SK-N-MC (cell line): ENCODE measurements around the gene OTUD3.

Experiments
- EZH2 ChIP-seq: fragments of 200-600 bp; sonication (generic); IDR thresholded peaks from one replicate; pipeline ENCODE4 v1.6.1; 2017; ENCODE audit warnings: antibody characterized with exemption
- POLR2AphosphoS5 ChIP-seq: IDR thresholded peaks from 2 replicates; pipeline ENCODE4 v1.6.1; 2012; ENCODE audit warnings: mild to moderate bottlenecking, low read depth, low read length, borderline replicate concordance

DNA sequence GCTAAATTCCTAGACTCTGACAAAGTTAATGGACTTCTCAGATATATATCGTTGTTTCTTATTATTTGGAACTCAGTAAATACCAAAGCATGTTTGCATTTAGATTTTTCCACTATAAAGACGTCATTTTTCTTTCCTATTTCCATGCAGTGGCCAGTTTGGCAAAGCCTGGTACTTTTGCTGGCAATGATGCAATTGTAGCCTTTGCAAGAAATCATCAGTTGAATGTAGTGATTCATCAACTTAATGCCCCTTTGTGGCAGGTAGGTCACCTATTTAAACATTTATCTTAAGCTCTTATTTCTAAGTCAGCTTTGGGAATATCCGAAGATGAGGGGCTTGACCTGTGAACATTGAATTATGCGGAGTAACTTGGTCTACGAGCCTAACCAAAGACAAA lies 12.0 kb downstream of the OTUD3 start:
- TF ChIP-seq POLR2AphosphoS5 (no peak), EZH2 (no peak)
